CD4-positive, alpha-beta T cell treated with Interleukin-4 for 1 hour (primary cell): ENCODE results near the gene TTC17.
"Not testable (repeated sequence)": the region's sequence is repeated elsewhere in the genome, so short reads cannot be mapped to it uniquely, and the experiment has no call there.

ENCODE experiments used
- DNase-seq, 2 donors: peaks; one replicate each; pipeline ENCODE4 v3.0.0-alpha.2; 2020 to 2022

TTC17 gene, protein sequence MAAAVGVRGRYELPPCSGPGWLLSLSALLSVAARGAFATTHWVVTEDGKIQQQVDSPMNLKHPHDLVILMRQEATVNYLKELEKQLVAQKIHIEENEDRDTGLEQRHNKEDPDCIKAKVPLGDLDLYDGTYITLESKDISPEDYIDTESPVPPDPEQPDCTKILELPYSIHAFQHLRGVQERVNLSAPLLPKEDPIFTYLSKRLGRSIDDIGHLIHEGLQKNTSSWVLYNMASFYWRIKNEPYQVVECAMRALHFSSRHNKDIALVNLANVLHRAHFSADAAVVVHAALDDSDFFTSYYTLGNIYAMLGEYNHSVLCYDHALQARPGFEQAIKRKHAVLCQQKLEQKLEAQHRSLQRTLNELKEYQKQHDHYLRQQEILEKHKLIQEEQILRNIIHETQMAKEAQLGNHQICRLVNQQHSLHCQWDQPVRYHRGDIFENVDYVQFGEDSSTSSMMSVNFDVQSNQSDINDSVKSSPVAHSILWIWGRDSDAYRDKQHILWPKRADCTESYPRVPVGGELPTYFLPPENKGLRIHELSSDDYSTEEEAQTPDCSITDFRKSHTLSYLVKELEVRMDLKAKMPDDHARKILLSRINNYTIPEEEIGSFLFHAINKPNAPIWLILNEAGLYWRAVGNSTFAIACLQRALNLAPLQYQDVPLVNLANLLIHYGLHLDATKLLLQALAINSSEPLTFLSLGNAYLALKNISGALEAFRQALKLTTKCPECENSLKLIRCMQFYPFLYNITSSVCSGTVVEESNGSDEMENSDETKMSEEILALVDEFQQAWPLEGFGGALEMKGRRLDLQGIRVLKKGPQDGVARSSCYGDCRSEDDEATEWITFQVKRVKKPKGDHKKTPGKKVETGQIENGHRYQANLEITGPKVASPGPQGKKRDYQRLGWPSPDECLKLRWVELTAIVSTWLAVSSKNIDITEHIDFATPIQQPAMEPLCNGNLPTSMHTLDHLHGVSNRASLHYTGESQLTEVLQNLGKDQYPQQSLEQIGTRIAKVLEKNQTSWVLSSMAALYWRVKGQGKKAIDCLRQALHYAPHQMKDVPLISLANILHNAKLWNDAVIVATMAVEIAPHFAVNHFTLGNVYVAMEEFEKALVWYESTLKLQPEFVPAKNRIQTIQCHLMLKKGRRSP

DNA sequence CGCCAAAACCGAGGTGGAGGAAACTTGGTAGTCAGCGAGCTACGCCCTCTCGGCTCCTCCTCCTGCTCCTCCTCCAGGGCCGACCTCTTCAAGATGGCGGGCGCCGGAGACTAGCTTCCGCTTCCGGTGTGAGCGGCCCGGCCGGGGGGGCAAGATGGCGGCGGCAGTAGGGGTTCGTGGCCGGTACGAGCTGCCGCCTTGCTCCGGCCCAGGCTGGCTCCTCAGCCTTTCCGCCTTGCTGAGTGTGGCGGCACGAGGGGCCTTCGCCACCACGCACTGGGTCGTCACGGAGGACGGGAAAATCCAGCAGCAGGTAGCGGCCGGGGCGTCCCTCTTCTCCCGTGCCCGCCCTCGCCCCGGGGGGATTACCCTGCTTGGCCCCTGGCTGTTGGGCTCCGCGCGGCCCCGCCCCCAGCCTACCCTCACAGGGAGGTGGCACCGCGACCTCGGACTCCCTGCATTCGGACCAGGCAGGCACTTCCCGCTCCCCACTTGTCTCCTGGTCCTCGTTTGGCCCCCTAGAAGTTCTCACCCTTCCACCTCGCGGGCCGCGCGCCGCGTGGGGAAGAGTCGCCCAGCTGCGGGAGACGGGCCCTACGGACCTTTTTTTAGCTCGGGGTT lies at the start of gene TTC17:
Gene TTC17 (plus strand): TSS at position 120 of the 621 bp plus-strand sequence. CDS start 35 bp downstream, at position 155.
- DNase-seq: peak; percentile 91 to 92

DNA sequence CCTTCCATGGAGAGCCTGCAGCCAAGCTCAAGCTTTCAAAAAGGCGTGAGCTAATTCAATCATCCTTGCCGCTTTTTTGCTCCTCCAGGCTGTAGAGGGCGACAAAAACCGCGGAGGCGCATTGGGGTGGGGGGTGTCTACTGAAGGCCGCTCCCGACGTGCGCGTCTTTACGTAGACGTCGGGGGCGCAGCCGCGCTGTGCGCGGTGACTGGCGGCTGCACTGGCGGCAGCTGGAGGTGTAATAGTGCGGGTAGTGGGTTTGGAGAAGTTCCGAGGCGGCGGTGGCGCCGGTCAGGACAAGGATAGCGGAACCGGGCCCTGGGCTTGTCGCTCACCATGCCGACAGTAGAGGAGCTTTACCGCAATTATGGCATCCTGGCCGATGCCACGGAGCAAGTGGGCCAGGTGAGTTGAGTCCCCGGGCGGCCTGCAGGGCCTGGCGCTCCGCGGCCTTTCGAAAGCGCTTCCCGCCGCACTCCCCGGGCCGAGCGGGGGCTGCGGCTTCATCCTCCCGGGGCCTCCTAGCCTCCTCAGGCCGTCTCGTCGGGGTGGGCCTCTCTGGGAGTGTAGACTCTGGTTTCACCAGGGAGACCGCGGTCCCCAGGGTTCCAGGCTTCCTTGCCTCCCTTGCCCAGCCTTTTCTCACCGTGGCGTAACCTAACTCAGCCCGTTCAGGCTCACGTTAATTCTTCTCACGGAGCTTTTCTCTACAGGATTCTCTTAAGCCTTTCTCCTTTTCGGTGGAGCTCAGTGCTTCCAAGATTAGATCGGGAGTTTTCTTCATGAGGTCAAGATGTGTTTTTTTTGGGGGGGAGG lies 46.7 kb upstream of the TTC17 start, which contains the start of gene API5:
Gene API5 (plus strand): TSS at position 206 of the 817 bp plus-strand sequence. CDS start 132 bp downstream, at position 338.
- peak; percentile 93 for DNase-seq

DNA sequence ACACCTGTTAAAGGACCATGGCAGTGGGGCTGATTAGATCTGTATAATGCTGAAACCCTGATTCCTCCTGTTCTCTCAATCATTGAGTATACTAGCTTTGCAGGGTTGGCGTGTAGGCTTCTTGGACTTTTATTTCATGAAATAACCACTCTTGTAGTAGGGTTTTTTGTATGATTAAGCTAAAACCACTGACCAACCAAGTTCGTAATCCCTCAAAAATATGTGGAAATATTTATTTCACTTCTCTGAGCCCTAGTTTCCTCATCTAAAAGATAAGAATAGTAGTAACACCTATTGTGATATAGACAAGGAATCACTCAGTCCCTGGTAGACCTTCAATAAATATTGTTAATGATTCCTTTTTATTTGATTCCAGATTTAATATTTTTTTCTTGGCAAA lies 42.8 kb upstream of the TTC17 start:
- DNase-seq: no peak

DNA sequence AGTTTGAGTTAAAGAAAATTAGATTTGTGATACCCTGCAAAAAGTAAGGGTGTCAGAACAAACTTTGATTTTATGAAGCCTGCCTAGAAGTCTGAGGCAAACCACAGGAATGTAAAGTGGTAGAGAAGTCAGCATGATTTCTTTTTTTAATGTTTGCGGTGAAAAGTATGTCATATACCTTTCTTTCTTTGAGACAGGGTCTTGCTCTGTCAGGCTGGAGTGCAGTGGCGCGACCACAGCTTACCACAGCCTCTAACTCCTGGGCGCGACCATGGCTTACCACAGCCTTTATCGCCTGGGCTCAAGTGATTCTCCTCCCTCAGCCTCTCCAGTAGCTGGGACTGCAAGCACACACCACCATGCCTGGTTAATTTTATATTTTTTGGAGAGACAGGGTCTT lies 42.3 kb upstream of the TTC17 start:
- DNase-seq: peak in 1 of 2 donors; percentile 6

DNA sequence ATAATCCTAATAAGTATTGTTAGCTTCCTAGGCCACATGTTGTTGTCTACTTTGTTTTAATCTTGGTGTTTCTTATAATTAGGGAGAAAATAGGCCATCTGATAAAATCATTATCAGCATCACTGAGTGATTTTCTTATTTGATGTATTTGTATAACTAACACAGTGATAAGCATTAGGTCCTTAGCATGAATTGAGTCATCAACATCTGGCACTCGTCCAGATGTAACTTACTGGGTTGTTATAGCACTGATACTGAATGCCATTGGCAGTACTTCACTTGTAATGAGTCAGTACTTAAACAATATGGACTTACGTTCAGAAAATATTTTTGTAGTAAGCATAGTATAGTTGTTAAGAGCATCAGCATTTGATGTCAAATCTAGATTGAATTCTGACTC lies 30.7 kb upstream of the TTC17 start:
- no peak for DNase-seq

DNA sequence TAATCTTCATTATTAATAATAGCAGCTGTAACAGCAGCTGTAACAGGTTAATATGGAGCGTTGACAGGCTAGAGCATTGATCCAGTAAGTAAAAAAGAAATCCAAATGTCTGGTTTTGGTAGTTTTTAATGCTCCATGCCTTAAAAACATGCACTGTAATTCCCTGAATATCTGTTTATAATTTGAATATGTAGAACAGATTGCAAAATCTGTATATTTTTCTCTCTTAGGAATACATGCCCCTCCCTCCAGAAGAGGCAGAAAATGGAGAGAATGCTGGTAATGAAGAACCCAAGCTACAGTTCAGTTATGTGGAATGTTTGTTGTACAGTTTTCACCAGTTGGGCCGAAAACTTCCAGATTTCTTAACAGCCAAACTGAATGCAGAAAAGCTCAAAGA lies 30.2 kb upstream of the TTC17 start:
- DNase-seq: no peak

DNA sequence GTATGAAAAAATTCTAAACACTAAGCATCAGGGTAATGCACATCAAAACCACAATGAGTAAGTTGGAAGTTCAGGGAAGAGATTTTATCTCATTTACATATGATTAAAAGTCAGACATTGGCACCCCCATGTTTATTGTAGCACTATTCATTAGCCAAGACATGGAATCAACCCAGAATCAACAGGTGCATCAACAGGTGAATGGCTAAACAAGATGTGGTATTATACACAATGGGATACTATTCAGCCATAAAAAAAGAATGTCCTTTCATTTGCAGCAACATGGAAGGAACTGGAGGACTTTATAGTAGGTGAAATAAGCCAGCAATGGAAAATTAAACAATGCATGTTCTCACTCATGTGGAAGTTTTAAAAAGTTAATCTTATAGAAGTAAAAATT lies 17.6 kb upstream of the TTC17 start:
- DNase-seq: no peak

DNA sequence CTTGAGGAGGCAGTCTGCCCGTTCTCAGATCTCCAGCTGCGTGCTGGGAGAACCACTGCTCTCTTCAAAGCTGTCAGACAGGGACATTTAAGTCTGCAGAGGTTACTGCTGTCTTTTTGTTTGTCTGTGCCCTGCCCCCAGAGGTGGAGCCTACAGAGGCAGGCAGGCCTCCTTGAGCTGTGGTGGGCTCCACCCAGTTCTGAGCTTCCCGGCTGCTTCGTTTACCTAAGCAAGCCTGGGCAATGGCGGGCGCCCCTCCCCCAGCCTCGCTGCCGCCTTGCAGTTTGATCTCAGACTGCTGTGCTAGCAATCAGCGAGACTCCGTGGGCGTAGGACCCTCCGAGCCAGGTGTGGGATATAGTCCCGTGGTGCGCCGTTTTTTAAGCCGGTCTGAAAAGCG lies 7.3 kb upstream of the TTC17 start:
- not testable (repeated sequence) for DNase-seq

DNA sequence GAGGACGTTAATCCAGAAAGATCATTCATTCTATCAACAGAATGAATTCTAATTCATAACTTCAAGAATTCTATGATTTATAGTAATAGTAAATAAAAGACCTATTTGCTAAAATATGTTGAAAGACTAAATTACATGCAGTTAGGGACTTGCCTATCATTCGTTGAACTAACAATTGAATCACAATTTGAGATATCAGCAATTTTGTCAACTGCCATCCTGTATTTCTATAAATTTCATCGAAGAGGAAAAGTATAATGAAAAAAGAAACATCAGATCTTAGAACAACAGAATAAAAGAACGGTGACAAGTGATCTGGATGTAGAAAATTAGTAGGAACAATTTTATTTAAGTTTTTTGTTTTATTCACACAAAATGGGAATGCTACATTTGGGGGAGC lies 4.4 kb upstream of the TTC17 start:
- DNase-seq: no peak

DNA sequence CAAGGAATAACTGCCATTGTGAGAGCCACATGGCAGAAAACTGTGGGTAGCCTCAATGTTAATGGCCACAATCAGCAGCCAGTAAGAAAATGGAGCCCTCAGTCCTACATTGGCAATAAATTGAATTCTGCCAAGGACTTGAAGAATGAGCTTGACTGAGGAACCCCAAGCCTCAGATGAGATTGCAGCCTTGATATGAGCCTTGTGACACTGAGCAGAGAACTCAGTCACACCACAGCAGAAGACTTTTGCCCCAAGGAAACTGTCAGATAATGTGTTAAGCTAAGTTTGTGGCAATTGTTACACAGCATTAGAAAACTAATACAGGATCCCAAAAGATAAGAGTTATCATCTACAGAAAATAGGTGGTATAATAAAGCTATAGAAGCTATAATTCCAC lies 2.4 kb upstream of the TTC17 start:
- DNase-seq: no peak

DNA sequence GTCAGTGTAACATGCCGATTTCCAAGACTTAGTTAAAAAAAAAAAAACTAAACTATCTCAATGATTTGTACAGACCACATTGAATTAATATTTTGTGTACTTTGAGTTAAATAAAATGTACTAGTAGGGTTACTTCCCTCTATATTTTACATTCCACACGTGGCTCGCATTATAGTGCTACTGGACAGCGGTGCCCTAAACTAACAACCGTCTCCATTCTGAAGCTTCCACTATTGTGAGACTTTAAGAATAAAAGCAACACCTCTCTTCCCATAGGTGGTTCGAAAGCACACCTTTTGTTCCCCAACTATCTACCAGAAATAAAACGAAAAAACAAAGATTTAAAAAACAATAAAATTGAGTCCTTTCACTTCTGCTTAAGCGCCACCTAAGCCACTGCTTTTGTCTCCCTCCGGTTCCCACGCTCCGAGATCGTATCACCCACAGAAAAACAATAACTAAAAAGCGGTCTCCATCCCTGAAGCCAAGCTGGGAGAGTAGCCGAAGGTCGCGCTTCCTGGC lies 380 bp upstream of the TTC17 start:
- no peak for DNase-seq

DNA sequence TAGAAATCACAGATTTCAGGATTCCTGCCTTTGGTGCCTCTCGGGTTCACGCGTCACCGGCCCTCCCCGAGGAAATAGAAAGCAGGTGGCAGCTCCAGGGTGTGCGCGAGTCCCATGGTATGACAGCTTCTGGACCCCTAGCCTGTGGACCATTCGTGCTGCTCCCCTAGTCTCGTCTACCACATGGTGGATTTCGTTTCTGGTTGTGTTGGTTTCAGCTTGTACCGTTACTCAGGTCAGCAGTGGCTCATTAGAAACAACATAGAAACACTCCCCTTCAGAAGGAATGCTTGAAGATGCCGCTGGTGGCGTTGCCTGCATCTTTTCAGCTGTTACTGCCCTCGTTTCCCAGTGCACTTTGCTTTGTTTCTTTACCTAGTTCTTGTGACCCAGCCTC lies 700 bp downstream of the TTC17 start:
- no peak for DNase-seq

DNA sequence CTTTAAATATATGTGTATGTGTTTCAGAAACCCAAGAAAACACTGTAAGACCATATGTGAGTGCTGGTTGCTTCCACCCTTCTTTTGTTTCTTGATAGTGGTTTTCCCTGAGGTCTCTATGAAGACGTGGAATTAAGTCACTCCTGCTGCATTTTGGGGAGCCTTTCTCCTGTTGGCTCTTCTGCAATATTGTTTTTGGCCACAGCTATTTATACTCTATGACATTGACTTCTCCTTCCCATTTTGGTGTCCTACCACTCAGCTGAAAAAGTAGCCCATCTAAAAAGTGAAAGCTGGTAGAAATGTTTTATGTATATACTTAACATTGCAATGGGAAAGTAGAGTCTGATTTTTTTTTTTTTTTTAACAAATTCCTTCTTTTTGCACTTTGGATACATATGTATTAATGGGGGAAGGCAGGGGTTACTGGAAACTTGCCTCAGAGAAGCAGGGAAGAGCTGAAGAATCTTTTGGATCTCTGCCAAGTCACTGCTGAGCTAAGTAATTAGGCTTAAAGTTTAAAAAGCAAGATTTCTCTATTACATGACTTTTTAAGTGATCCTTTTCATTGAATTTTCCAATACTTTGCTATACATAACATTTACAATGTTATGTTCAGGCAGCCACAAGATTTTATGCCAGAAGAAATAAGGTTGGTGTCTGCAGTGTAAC lies 1.8 kb downstream of the TTC17 start:
- no peak for DNase-seq

DNA sequence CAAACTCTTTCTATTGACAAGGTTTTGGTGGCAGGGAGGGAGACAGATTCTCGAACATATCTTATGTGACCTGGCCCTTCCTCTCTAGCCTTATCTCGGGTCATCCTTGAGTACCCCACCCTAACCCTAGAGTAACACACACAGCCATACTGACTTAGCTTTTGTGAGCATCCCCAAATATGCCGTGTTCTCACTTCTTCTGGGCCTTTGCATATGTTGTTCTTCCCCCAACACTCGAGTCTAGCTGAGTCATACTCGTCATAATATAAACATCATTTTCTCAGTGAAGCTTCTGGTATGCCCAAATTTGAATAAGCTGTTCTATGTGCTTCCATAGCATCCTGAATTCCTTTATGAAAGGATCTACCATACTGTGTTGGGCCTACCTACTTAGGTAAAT lies 8.0 kb downstream of the TTC17 start:
- DNase-seq: no peak

DNA sequence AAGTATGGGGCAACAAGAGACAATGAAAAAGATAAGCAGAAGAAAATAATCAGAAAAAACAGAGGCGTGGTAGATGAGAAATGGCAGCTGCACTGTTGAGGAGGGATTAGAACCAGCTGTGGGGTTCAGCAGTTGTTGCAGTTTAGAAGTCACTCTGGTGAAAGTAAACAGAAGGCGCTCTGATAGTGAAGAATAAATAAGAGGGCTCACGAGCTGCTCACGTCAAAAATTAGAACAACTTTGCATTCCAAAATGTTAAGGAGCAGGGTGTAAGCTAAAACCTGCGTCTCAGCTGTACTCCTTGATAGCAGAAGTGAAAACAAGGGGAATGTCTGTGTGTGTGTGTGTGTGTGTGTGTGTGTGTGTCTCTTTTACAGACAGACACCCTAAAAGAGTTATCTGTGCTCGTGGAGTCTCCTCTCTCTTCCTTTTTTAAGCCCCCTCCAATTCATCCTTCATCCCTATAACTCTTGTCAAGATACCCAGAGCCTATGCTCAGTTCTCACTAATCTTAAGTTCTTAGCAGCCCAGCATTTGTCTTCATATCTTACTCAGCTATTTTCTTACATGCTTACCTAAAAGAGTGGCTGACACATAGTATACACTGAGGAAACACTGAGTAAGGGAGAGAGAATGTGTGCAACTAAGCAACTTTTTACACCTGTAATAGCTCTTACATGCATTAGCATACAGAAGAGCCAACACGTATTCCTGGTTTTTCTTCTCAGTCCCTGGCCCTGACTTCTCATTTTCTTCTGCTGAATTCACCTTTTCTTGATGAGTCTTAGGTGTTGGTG lies 8.9 kb downstream of the TTC17 start:
- DNase-seq: no peak

DNA sequence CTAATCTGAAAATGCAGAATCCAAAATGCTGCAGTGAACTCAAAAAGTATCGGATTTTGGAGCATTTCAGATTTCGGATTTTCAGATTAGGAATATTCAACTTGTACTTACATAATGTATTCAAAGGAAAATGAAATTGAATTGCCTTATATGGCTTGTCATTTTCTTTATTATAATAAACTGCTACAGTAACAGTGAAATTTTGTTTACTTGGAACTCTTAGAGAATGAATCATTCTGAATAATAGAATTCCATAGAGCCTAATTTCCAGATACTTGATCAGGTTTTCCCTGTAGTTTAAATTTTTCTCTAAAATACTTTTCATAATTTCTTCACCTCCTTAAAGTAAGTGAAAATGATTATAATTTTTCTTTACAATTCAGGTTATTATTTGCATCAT lies 17.3 kb downstream of the TTC17 start:
- DNase-seq: no peak

DNA sequence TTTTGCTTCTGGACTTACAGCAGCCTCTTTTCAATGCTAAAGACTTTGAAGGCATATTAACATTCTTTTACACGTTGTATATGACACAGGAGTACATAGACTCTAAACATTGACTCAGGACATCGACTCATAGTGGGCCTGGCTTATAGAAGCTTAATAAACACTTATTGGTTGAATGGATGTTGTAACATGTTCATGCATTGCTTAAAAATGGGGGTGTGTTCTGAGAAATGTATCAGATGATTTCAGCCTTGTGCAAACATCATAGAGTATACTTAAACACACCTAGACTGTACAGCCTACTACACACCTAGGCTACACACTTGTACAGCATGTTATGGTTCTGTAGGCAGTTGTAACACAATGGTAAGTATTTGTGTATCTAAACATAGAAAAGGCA lies 17.9 kb downstream of the TTC17 start:
- no peak for DNase-seq

DNA sequence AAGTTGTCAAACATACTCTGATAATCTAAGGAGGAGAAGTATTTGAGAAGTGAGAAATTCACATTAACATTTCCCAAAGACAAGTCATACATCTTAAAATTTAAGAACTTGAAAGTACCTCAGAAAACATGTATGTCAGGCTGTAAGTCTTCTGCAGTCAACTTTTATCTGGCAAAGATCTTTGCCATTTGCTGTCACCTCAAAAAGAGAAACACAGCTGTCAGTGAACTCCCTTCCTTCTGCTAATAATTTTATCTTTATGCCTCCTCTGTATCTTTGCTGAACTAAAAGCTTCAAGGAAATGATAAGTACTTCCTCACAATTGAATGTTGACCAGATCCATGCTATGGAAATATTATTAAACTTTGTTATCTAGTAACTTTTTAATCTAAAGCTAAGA lies 18.7 kb downstream of the TTC17 start:
- no peak for DNase-seq

DNA sequence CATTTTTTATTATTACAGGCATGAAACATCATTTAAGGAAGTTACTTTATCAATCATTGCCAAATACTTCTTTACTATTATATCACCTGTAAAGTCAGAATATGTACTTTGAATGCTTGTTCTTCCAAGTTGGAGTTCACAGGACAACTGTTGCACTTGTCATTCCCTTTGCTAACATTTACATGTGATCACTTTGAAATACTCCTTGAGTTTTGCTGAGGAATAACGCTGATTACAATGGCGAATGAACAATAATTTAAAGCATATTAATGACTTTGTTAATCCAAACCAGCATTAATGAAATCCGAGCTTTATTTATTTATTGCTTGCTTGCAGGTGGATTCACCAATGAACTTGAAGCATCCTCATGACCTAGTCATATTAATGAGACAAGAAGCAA lies 20.2 kb downstream of the TTC17 start:
- DNase-seq: no peak

DNA sequence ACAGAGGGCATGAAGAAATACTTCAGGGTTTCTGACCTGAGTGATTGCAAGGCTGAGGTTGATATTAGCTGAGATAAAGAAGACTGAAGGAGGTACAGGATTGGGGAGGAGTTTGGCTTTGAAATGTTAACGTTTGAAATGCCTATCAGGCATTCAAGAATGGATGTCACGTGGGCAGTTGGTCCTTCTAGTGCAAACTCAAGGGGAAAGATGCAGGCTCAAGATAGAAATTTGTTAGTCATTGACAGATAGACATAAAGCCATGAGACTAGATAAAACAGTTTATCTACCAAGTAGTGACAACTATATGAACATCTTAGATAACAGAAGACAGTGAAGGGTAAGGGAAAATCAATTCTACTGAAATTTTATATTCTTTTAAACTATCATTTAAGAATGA lies 23.1 kb downstream of the TTC17 start:
- no peak for DNase-seq
